H9 (cell line): ENCODE data around the gene REV1. TPM values are rescaled to one million over a fixed set of nuclear protein-coding genes. Genes with fewer than 3 reads are reported as not detected.

Experiments used
- DNase-seq: peaks from one replicate; pipeline ENCODE4 v3.0.0-alpha.2; 2017
- H2AFZ ChIP-seq: one replicate; pipeline ENCODE4 v1.6.1; 2013; ENCODE audit warnings: mild to moderate bottlenecking, low read length, control low read depth, moderate library complexity
- H2AK5ac ChIP-seq: 2 replicates; pipeline ENCODE4 v1.6.1; 2013; ENCODE audit warnings: low read length, control low read depth, mixed read lengths; ENCODE audit not compliant: insufficient read length
- H2BK120ac ChIP-seq: one replicate; pipeline ENCODE4 v1.6.1; 2013; ENCODE audit warnings: low read depth, mild to moderate bottlenecking, low read length, control low read depth, inconsistent platforms; ENCODE audit not compliant: poor library complexity, severe bottlenecking
- H2BK12ac ChIP-seq: 2 replicates; pipeline ENCODE4 v1.6.1; 2013; ENCODE audit warnings: low read length, control low read depth, mixed read lengths, low read depth; ENCODE audit not compliant: insufficient read length
- H2BK15ac ChIP-seq: 2 replicates; pipeline ENCODE4 v1.6.1; 2013; ENCODE audit warnings: low read depth, low read length, control low read depth
- H2BK20ac ChIP-seq: one replicate; pipeline ENCODE4 v1.6.1; 2013; ENCODE audit warnings: low read depth, mild to moderate bottlenecking, low read length, control low read depth, inconsistent platforms; ENCODE audit not compliant: poor library complexity, severe bottlenecking
- H2BK5ac ChIP-seq: 2 replicates; pipeline ENCODE4 v1.6.1; 2013; ENCODE audit warnings: low read length, control low read depth, mixed read lengths; ENCODE audit not compliant: insufficient read length
- H3K14ac ChIP-seq: 2 replicates; pipeline ENCODE4 v1.6.1; 2013; ENCODE audit warnings: low read length, control low read depth; ENCODE audit not compliant: insufficient read depth
- H3K18ac ChIP-seq: 2 replicates; pipeline ENCODE4 v1.6.1; 2013; ENCODE audit warnings: low read depth, mild to moderate bottlenecking, mixed read lengths, low read length, control low read depth; ENCODE audit not compliant: insufficient read length
- H3K23ac ChIP-seq: 2 replicates; pipeline ENCODE4 v1.6.1; 2013; ENCODE audit warnings: low read length, control low read depth, mixed read lengths, low read depth; ENCODE audit not compliant: insufficient read length
- H3K23me2 ChIP-seq: 2 replicates; pipeline ENCODE4 v1.6.1; 2013; ENCODE audit warnings: low read depth, mild to moderate bottlenecking, mixed read lengths, low read length, control low read depth; ENCODE audit not compliant: insufficient read length, poor library complexity, severe bottlenecking
- H3K27ac ChIP-seq: 2 replicates; pipeline ENCODE4 v1.5.1; 2013; ENCODE audit warnings: low read length, control low read depth, mixed read lengths, low read depth; ENCODE audit not compliant: insufficient read length
- H3K27me3 ChIP-seq: 2 replicates; pipeline ENCODE4 v1.6.1; 2013; ENCODE audit warnings: low read length, control low read depth, inconsistent platforms; ENCODE audit not compliant: insufficient read depth
- H3K4ac ChIP-seq: 2 replicates; pipeline ENCODE4 v1.6.1; 2013; ENCODE audit warnings: low read depth, mild to moderate bottlenecking, control low read depth, inconsistent platforms, low read length, moderate library complexity
- H3K4me1 ChIP-seq: 2 replicates; pipeline ENCODE4 v1.6.1; 2013; ENCODE audit warnings: low read length, control low read depth, inconsistent platforms; ENCODE audit not compliant: insufficient read depth
- H3K4me2 ChIP-seq: 2 replicates; pipeline ENCODE4 v1.6.1; 2013; ENCODE audit warnings: low read length, control low read depth, mixed read lengths; ENCODE audit not compliant: insufficient read length, insufficient read depth
- H3K56ac ChIP-seq: 2 replicates; pipeline ENCODE4 v1.6.1; 2013; ENCODE audit warnings: low read depth, mild to moderate bottlenecking, mixed read lengths, low read length, control low read depth; ENCODE audit not compliant: insufficient read length
- H3K79me1 ChIP-seq: 2 replicates; pipeline ENCODE4 v1.6.1; 2013; ENCODE audit warnings: low read depth, mild to moderate bottlenecking, moderate library complexity, low read length, control low read depth, inconsistent platforms; ENCODE audit not compliant: insufficient read depth, poor library complexity, severe bottlenecking
- H3K79me2 ChIP-seq: 2 replicates; pipeline ENCODE4 v1.6.1; 2013; ENCODE audit warnings: low read length, control low read depth, inconsistent platforms; ENCODE audit not compliant: insufficient read depth
- H3K9ac ChIP-seq: 2 replicates; pipeline ENCODE4 v1.6.1; 2013; ENCODE audit warnings: low read length, control low read depth, mixed read lengths; ENCODE audit not compliant: insufficient read length; ENCODE audit errors: extremely low read depth
- H3K9me3 ChIP-seq: one replicate; pipeline ENCODE4 v1.6.1; 2013; ENCODE audit warnings: low read depth, low read length, inconsistent platforms; ENCODE audit not compliant: control insufficient read depth
- H3T11ph ChIP-seq: one replicate; pipeline ENCODE4 v1.6.1; 2013; ENCODE audit warnings: mild to moderate bottlenecking, low read length, control low read depth, inconsistent platforms
- H4K20me1 ChIP-seq: one replicate; pipeline ENCODE4 v1.6.1; 2013; ENCODE audit not compliant: control insufficient read depth, insufficient read length, insufficient read depth
- H4K5ac ChIP-seq: 2 replicates; pipeline ENCODE4 v1.6.1; 2013; ENCODE audit warnings: low read depth, mild to moderate bottlenecking, mixed read lengths, low read length, control low read depth; ENCODE audit not compliant: insufficient read length
- H4K8ac ChIP-seq: replicated peaks from 2 replicates; pipeline ENCODE4 v1.6.1; 2013; ENCODE audit warnings: low read length, control low read depth, mixed read lengths, low read depth; ENCODE audit not compliant: insufficient read length
- H4K91ac ChIP-seq: 2 replicates; pipeline ENCODE4 v1.6.1; 2013; ENCODE audit warnings: low read depth, mild to moderate bottlenecking, moderate library complexity, mixed read lengths, low read length, control low read depth; ENCODE audit not compliant: insufficient read length
- H3K27ac Mint-ChIP-seq, 3 experiments: 2 replicates in 2 of 3; 3 replicates in 1 of 3; pipeline ENCODE4 v1.8.0; 2020 to 2021; ENCODE audit warnings: mixed read lengths in 3 of 3, mild to moderate bottlenecking in 1 of 3, moderate library complexity in 1 of 3
- H3K27me3 Mint-ChIP-seq: 2 replicates; pipeline ENCODE4 v1.8.0; 2021; ENCODE audit warnings: low read depth, mild to moderate bottlenecking, moderate library complexity, mixed read lengths
- H3K36me3 Mint-ChIP-seq, 3 experiments: 2 replicates in 2 of 3; 3 replicates in 1 of 3; pipeline ENCODE4 v1.8.0; 2020 to 2021; ENCODE audit warnings: low read depth in 3 of 3, mixed read lengths in 3 of 3; ENCODE audit not compliant: insufficient read depth in 1 of 3
- H3K4me1 Mint-ChIP-seq, 2 experiments: 2 replicates each; pipeline ENCODE4 v1.8.0; 2020; ENCODE audit warnings: mixed read lengths in 2 of 2
- H3K4me3 Mint-ChIP-seq, 2 experiments: 2 replicates in 1 of 2; 3 replicates in 1 of 2; pipeline ENCODE4 v1.8.0; 2020 to 2021; ENCODE audit warnings: mild to moderate bottlenecking in 2 of 2, mixed read lengths in 2 of 2, moderate library complexity in 1 of 2
- H3K9me3 Mint-ChIP-seq, 2 experiments: 2 replicates in 1 of 2; 3 replicates in 1 of 2; pipeline ENCODE4 v1.8.0; 2020; ENCODE audit warnings: mild to moderate bottlenecking in 2 of 2, mixed read lengths in 2 of 2, moderate library complexity in 1 of 2
- CTCF ChIP-seq: fragments of 200-600 bp; sonication (generic); conservative IDR thresholded peaks from 3 replicates; pipeline ENCODE4 v1.8.0; 2021; ENCODE audit warnings: antibody characterized with exemption, mild to moderate bottlenecking
- WGBS: extraction: QIAGEN DNeasy Blood & Tissue Kit; methylation state at CpG from one replicate; pipeline ENCODE4 v1.1.7; 2013; ENCODE audit warnings: missing lambda C conversion rate, low lambda C conversion rate, mixed read lengths; ENCODE audit not compliant: insufficient read length; ENCODE audit errors: extremely low coverage; 5-methylcytosine and 5-hydroxymethylcytosine counted together
- total RNA-seq: library from RNA; stranded (reverse); gene quantifications from 2 replicates; pipeline ENCODE4 v1.2.1, GENCODE V29; 2021

Gene REV1
- total RNA-seq, 1 experiment from 2014 or later = 41.6 TPM

GRCh38 chr2:99469394-99469793 lies 20.4 kb downstream of the REV1 start:
- H2AK5ac ChIP-seq = no peak overlapping the region
- H4K8ac ChIP-seq = no peak overlapping the region
- H3K14ac ChIP-seq = no peak overlapping the region
- H4K91ac ChIP-seq = no peak overlapping the region
- no peak overlapping the region for H3K4me2 ChIP-seq
- no peak overlapping the region for H3K9ac ChIP-seq
- no peaks in the 10 kb centered on the region for H4K20me1 ChIP-seq
- no peaks in the 10 kb centered on the region for H3K27me3 ChIP-seq
- peak overlapping the region in 1 of 3 experiments; percentile 91; a peak in 2 of 7 replicates for H3K27ac Mint-ChIP-seq
- H3K4me1 Mint-ChIP-seq = peaks cover 35 to 43% of the 10 kb centered on the region in 2 experiments
- no CpG with 5 or more reads among the region's 1 CpG for WGBS
- peaks cover 0 to 7% of the 10 kb centered on the region in 2 experiments; a peak in 4 of 5 replicates for H3K9me3 Mint-ChIP-seq
- H3K4me1 ChIP-seq = no peaks in the 10 kb centered on the region; the same call in 1 of the 2 replicates
- peaks cover 7 to 13% (median 9%) of the 10 kb centered on the region in 3 experiments for H3K36me3 Mint-ChIP-seq
- no peaks in the 10 kb centered on the region for H3K79me1 ChIP-seq
- no peaks in the 10 kb centered on the region for H3K23me2 ChIP-seq
- TF ChIP-seq CTCF = no peak
- no peak overlapping the region for H2AFZ ChIP-seq
- peaks cover 29% of the 10 kb centered on the region; the same call in 1 of the 2 replicates for H3K79me2 ChIP-seq
- H3K27me3 Mint-ChIP-seq = no peaks in the 10 kb centered on the region
- H2BK12ac ChIP-seq = no peak overlapping the region
- H2BK120ac ChIP-seq = no peak overlapping the region
- H3K18ac ChIP-seq = no peak overlapping the region
- H3K56ac ChIP-seq = no peak overlapping the region
- no peak overlapping the region for H2BK5ac ChIP-seq
- no peak overlapping the region for H3K4ac ChIP-seq
- no peak overlapping the region for H3K23ac ChIP-seq
- no peak overlapping the region for H4K5ac ChIP-seq
- no peaks in the 10 kb centered on the region for H3K9me3 ChIP-seq
- DNase-seq = no peak
- H3K27ac ChIP-seq = no peak overlapping the region
- no peak overlapping the region for H2BK20ac ChIP-seq
- H3T11ph ChIP-seq = no peak overlapping the region
- H3K4me3 Mint-ChIP-seq = no peak overlapping the region
- no peak overlapping the region for H2BK15ac ChIP-seq
